ENCODE measurements around the gene ADAP1.

The ADAP1 gene

GRCh38 chr7:922334-923107, 32.0 kb downstream of the ADAP1 start:
- DNase-seq (ENCODE audit: low spot score): peak; percentile 29

GRCh38 chr7:921581-922333, 32.7 kb downstream of the ADAP1 start:
- no peak for DNase-seq (ENCODE audit: low spot score)

GRCh38 chr7:921071-921461, 33.4 kb downstream of the ADAP1 start:
- no peak for DNase-seq (ENCODE audit: low spot score)

GRCh38 chr7:920351-921070, 34.0 kb downstream of the ADAP1 start:
- DNase-seq (ENCODE audit: low spot score): no peak

- no peak for DNase-seq (ENCODE audit: low spot score)
Measured at GRCh38 chr7:919924-920341, 34.5 kb downstream of the ADAP1 start.

GRCh38 chr7:919114-919442, 35.4 kb downstream of the ADAP1 start:
- DNase-seq (ENCODE audit: low spot score): no peak

- DNase-seq (ENCODE audit: low spot score): no peak
Measured at GRCh38 chr7:918441-919113, 35.9 kb downstream of the ADAP1 start.

DNA sequence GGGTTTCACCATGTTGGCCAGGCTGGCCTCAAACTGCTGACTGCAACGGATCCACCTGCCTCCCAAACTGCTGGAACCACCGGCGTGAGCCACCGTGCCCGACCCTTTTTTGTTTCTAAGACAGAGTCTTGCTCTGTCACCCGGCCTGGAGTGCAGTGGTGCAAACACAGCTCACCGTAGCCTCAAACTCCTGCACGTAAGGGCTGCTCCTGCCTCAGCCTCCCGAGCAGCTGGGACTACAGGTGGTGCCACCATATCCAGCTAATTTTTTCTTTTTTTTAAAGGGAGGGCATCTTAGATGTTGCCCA, 36.4 kb downstream of the ADAP1 start:
- no peak for DNase-seq (ENCODE audit: low spot score)

DNA sequence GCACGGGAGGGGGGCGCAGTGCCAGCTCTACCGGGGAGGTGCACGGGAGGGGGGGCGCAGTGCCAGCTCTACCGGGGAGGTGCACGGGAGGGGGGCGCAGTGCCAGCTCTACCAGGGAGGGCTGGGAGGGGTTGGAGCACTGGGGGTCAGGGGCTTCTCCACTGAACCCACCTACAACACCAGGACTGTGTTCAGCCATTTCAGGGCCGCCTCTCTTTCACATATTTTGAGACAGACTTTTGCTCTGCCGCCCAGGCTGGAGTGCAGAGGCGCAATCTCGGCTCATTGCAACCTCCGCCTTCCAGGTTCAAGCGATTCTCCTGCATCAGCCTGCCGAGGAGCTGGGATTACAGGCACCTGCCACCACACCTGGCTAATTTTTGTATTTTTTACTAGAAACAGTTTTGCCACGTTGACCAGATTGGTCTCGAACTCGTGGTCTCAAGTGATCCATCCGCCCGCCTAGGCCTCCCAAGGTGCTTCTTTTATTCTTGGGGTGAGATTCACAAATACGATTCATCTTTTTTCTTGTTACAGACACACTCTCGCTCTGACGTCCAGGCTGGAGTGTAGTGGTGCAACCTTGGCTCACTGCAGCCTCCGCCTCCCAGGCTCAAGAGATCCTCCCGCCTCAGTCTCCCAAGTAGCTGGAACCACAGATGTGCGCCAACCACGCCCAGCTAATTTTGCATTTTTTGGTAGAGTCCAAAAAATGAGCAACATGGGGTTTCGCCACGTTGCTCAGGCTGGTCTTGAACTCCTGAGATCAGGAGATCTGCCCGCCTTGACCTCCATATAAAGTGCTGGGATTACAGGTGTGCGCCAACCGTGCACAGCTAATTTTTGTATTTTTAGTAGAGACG, 37.0 kb downstream of the ADAP1 start:
- DNase-seq (ENCODE audit: low spot score): no peak

- DNase-seq (ENCODE audit: low spot score): no peak
Measured at GRCh38 chr7:916291-916941, 38.1 kb downstream of the ADAP1 start.

- no peak for DNase-seq (ENCODE audit: low spot score)
Measured at GRCh38 chr7:915291-916218, 38.9 kb downstream of the ADAP1 start.

DNA sequence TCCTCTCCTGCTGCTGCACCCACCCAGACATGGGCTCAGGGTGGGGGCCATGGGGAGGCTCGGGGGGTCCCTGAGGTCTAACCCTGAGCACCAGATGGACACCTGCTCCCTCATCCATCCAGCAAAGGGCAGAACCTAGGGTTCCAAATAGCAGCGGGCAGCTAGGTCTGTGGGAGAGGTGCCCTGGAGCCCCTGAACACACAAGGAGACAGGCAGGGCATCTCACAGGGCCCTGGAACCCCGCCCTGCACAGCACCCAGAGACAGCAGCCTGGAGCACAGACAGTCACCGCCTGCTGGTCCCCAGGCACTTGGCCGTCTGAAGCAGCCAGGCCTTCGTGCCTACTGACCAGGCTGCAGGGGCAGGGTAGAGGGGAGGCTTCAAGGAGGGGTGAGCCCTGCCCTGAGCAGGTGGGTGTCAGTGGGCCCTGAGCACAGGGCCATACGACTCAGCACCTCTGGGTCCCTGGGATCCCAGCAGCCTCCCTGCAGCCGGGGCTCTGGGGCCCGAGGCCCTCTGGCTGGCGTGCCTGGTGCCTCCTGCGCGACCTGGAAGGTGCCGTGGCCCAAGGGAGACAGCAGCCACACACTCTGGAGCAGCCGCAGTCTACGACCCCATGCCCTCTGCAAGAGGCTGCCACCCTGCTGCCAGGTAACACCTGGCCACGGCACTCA, 39.8 kb downstream of the ADAP1 start:
- DNase-seq (ENCODE audit: low spot score): no peak

- DNase-seq (ENCODE audit: low spot score): no peak
Measured at GRCh38 chr7:913736-914520, 40.6 kb downstream of the ADAP1 start.

- no peak for DNase-seq (ENCODE audit: low spot score)
Measured at GRCh38 chr7:911791-912480, 42.5 kb downstream of the ADAP1 start.

GRCh38 chr7:910931-911431, 43.5 kb downstream of the ADAP1 start:
- no peak for DNase-seq (ENCODE audit: low spot score)

GRCh38 chr7:910441-910861, 44.0 kb downstream of the ADAP1 start:
- DNase-seq (ENCODE audit: low spot score): no peak

Data from activated CD4-positive, alpha-beta T cell treated with anti-CD3 and anti-CD28 coated beads, Interleukin-2, Interleukin-4, amounts not matched to agents 100 ng/mL and 50 ng/mL, durations not matched to agents 16 hours and 8 hours (primary cell).